Right forelimb (tissue), 1 donor: ENCODE data around the gene CD4.

ENCODE experiments used
- DNase-seq: peaks from one replicate; pipeline ENCODE4 v3.0.0-alpha.2; 2018

The CD4 gene

GRCh38 chr12:6829536-6830220, 40.4 kb downstream of the CD4 start:
- DNase-seq: no peak

GRCh38 chr12:6830286-6830890, 41.1 kb downstream of the CD4 start:
- DNase-seq: no peak

GRCh38 chr12:6830999-6831398, 41.7 kb downstream of the CD4 start:
- DNase-seq: no peak

GRCh38 chr12:6831450-6831995, 42.2 kb downstream of the CD4 start:
- no peak for DNase-seq

- DNase-seq: no peak
Observed at GRCh38 chr12:6832125-6832524, 42.8 kb downstream of the CD4 start.

- DNase-seq: no peak
Observed at GRCh38 chr12:6833189-6833890, 44.0 kb downstream of the CD4 start.

- no peak for DNase-seq
Observed at GRCh38 chr12:6834254-6834653, 44.9 kb downstream of the CD4 start.

GRCh38 chr12:6834873-6835272, 45.5 kb downstream of the CD4 start:
- no peak for DNase-seq

GRCh38 chr12:6836851-6837250, 47.5 kb downstream of the CD4 start:
- no peak for DNase-seq

- no peak for DNase-seq
Observed at GRCh38 chr12:6837370-6838060, 48.2 kb downstream of the CD4 start.

GRCh38 chr12:6838854-6839253, 49.5 kb downstream of the CD4 start:
- no peak for DNase-seq

GRCh38 chr12:6839482-6840201, 50.3 kb downstream of the CD4 start:
- DNase-seq: peak; percentile 54

- DNase-seq: no peak
Observed at GRCh38 chr12:6840330-6840729, 51.0 kb downstream of the CD4 start.

- no peak for DNase-seq
Observed at GRCh38 chr12:6840761-6841515, 51.6 kb downstream of the CD4 start, which contains the start of gene GNB3. TSS of gene GNB3 (plus strand) at chr12:6840925. CDS start at chr12:6841288, 363 bp downstream.

GRCh38 chr12:6842075-6842474, 52.7 kb downstream of the CD4 start:
- DNase-seq: no peak

- DNase-seq: no peak
Observed at GRCh38 chr12:6843118-6843902, 54.0 kb downstream of the CD4 start.

- no peak for DNase-seq
Observed at GRCh38 chr12:6845395-6845794, 56.1 kb downstream of the CD4 start.

- DNase-seq: no peak
Observed at GRCh38 chr12:6846316-6846869, 57.1 kb downstream of the CD4 start.

- DNase-seq: no peak
Observed at GRCh38 chr12:6847676-6848075, 58.3 kb downstream of the CD4 start.

GRCh38 chr12:6849427-6849826, 60.1 kb downstream of the CD4 start:
- DNase-seq: no peak
